Measurements from ENCODE around the gene NBEAL2. TPM values are rescaled to one million over a fixed set of nuclear protein-coding genes. Genes with fewer than 3 reads are reported as not detected.

NBEAL2 gene
- total and polyA plus RNA-seq, 2 of the 8 experiments (the other 6 are each of a cell fraction or from before 2014, with no cell fraction given): 27.3 to 46.9 TPM

DNA sequence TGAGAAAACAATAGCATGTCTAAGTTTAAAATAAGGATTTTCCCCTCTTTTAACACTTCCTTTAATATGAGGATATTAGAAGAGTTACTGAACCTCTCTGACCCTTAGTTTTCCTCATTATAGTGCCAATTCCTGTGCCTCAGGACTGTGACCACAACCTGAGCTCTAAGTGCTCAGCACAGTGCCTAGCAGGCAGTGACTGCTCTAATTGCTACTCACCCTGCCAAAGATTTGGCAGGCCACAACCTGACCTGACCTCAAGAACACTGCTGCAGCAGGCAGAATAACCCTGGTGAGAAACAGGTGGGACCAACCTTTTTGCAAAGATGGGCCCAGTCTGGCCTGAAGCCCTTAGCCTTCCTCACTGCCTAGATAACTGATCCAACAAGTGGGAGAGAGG lies 35.7 kb downstream of the NBEAL2 start:
- Histone ChIP-seq H3K18ac (ENCODE audit: extremely low read depth, low read length) (no peak overlapping the region), H2BK5ac (ENCODE audit: low read depth, low read length) (no peak overlapping the region), H3K4ac (replicated peaks; ENCODE audit: insufficient read length, low read depth, low read length) (no peak overlapping the region), H3K4me1 (replicated peaks in 1 of 4; ENCODE audit: control insufficient read depth in 3 of 4, insufficient read depth in 4 of 4, low read length in 3 of 4) (peaks cover 1 to 3% (median 3%) of the 10 kb centered on the region in 4 experiments), H2BK15ac (ENCODE audit: low read length) (no peak overlapping the region), H3K9me3 (ENCODE audit: insufficient read depth in 2 of 2, low read depth in 1 of 2, low read length in 1 of 2) (no peaks in the 10 kb centered on the region), H3K23ac (ENCODE audit: insufficient read length) (no peak overlapping the region), H3K9ac (replicated peaks in 1 of 4; ENCODE audit: extremely low read depth in 1 of 4, low read depth in 3 of 4, low read length in 3 of 4) (no peak overlapping the region), H4K20me1 (replicated peaks in 1 of 2; ENCODE audit: control insufficient read depth in 1 of 2, insufficient read depth in 2 of 2, low read length in 2 of 2) (no peaks in the 10 kb centered on the region), H3K36me3 (ENCODE audit: control insufficient read depth in 2 of 4, insufficient read depth in 4 of 4, low read length in 3 of 4) (peaks cover 0 to 26% (median 16%) of the 10 kb centered on the region in 4 experiments; a peak in 5 of 8 replicates), H2BK120ac (replicated peaks; ENCODE audit: low read depth, low read length) (no peak overlapping the region), H3K14ac (ENCODE audit: insufficient read length) (no peak overlapping the region), H3K27ac (ENCODE audit: low read depth, low read length) (no peak overlapping the region), H3K79me1 (ENCODE audit: low read depth, low read length) (no peaks in the 10 kb centered on the region; the same call in 1 of the 2 replicates), H4K8ac (ENCODE audit: extremely low read depth, insufficient read depth, low read length) (no peak overlapping the region), H3K23me2 (ENCODE audit: low read depth, low read length) (no peaks in the 10 kb centered on the region), H3K27me3 (replicated peaks in 1 of 4; ENCODE audit: control insufficient read depth in 3 of 4, extremely low read depth in 1 of 4, insufficient read depth in 3 of 4, low read length in 3 of 4) (no peaks in the 10 kb centered on the region), H4K91ac (replicated peaks; ENCODE audit: insufficient read length, low read length) (no peak overlapping the region), H2AFZ (ENCODE audit: low read length) (no peak overlapping the region), H3K4me2 (ENCODE audit: insufficient read depth in 1 of 2, low read depth in 2 of 2, low read length in 2 of 2) (no peak overlapping the region), H2BK20ac (ENCODE audit: low read length) (no peak overlapping the region), H2AK5ac (ENCODE audit: low read depth, low read length) (no peak overlapping the region), H4K5ac (ENCODE audit: insufficient read length, low read depth, low read length) (no peak overlapping the region), H3K56ac (replicated peaks; ENCODE audit: insufficient read length, low read depth, low read length) (no peak overlapping the region), H3K79me2 (ENCODE audit: control insufficient read depth in 1 of 2, insufficient read depth in 2 of 2, low read length in 2 of 2) (no peaks in the 10 kb centered on the region), H2BK12ac (ENCODE audit: low read depth, low read length) (no peak overlapping the region), H3K4me3 (ENCODE audit: extremely low read depth in 1 of 4, insufficient read depth in 2 of 4, low read depth in 3 of 4, low read length in 4 of 4) (no peak overlapping the region)
- POLR2A ChIA-PET (ENCODE audit: partially characterized antibody): interaction anchor here (0.7 to 1.2 kb wide), 3 partner anchors 308 to 367 kb away, joined by 3 read pairs; no protein-coding TSS in a partner anchor
- CTCF ChIA-PET (ENCODE audit: partially characterized antibody): interaction anchor here (0.7 kb wide), 1 partner anchor 410 kb away, joined by 4 read pairs; no protein-coding TSS in a partner anchor
- no peak for TF ChIP-seq CBX8 (IDR thresholded peaks at IDR 0.05; ENCODE audit: borderline replicate concordance, low read depth, low read length)
- no peak for TF ChIP-seq TCF12 (IDR thresholded peaks at IDR 0.05; ENCODE audit: low read depth, low read length)
- no peak for TF ChIP-seq EGR1 (IDR thresholded peaks at IDR 0.05; ENCODE audit: borderline replicate concordance, low read depth, low read length)
- TF ChIP-seq POLR2A (IDR thresholded peaks at IDR 0.05; ENCODE audit: control extremely low read depth in 1 of 2, low read depth in 2 of 2, low read length in 2 of 2): no peak
- TF ChIP-seq EZH2 (IDR thresholded peaks at IDR 0.05; ENCODE audit: low read depth, low read length, severe bottlenecking): no peak
- no peak for TF ChIP-seq SRF (IDR thresholded peaks at IDR 0.05; ENCODE audit: low read depth, low read length)
- no peak for TF ChIP-seq CEBPB (IDR thresholded peaks at IDR 0.05; ENCODE audit: low read depth, low read length)
- TF ChIP-seq SP1 (IDR thresholded peaks at IDR 0.05; ENCODE audit: low read depth, low read length): no peak
- TF ChIP-seq SUZ12 (IDR thresholded peaks at IDR 0.05; ENCODE audit: low read length): no peak
- no peak for TF ChIP-seq ATF2 (IDR thresholded peaks at IDR 0.05; ENCODE audit: low read length)
- TF ChIP-seq CREB1 (IDR thresholded peaks at IDR 0.05): no peak
- no peak for TF ChIP-seq YY1 (IDR thresholded peaks at IDR 0.05; ENCODE audit: low read depth, low read length)
- TF ChIP-seq E2F6 (IDR thresholded peaks at IDR 0.05): no peak
- FAIRE-seq (no peak), DNase-seq (ENCODE audit: low read depth in 1 of 2, low spot score in 2 of 2) (no peak)
